ENCODE measurements around the gene CLCNKB. TPM values are rescaled to one million over a fixed set of nuclear protein-coding genes. Genes with fewer than 3 reads are reported as not detected.

The CLCNKB gene
- total and polyA plus RNA-seq, 2 of the 13 experiments (the other 11 are each of a cell fraction or from before 2014, with no cell fraction given): 0.04 TPM; not detected in 1

DNA sequence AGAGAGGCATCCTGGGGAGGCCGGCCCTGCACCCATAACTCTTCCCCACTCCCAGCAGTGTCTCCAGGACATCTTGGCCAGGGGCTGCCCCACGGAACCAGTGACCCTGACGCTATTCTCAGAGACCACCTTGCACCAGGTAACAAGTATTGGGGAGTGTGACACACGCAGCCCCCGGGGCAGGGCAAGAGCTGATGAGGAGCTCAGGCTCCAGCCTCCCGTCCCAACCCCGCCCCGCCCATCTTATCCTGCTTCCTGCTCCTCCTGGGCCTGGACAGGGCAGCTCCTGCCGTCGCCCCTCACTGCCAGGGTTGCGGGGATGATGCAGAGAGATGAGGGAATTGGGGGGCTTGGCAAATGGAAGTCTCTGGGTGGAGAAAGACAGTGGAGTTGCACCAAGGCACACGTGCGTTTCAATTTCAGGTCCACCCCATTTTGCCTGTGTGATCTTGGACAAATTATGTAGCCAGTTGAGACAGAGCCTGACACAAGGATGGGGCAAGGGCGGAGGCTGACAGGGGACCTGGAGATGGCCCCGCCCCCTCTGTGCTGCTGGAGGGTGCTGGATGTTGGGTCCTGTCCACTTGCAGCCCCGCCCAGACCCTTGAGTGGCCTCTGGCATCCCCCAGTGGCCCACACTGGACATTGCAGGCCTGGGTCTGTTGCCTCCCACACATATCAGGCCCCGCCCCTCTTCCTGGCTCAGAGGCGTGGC is 11.0 kb upstream of the CLCNKB start (continued):
- TF ChIP-seq, protein P1, sequence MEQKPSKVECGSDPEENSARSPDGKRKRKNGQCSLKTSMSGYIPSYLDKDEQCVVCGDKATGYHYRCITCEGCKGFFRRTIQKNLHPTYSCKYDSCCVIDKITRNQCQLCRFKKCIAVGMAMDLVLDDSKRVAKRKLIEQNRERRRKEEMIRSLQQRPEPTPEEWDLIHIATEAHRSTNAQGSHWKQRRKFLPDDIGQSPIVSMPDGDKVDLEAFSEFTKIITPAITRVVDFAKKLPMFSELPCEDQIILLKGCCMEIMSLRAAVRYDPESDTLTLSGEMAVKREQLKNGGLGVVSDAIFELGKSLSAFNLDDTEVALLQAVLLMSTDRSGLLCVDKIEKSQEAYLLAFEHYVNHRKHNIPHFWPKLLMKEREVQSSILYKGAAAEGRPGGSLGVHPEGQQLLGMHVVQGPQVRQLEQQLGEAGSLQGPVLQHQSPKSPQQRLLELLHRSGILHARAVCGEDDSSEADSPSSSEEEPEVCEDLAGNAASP (CRISPR knock-in tag; IDR thresholded peaks at IDR 0.05; ENCODE audit: borderline replicate concordance): 0 out of 2 replicates have a peak, but pooled peaks have one; percentile 39
- TF ChIP-seq ZNF747 (CRISPR knock-in tag; IDR thresholded peaks at IDR 0.05; ENCODE audit: borderline replicate concordance) (0 out of 2 replicates have a peak, but pooled peaks have one; percentile 39), ZBTB10 (CRISPR knock-in tag; IDR thresholded peaks at IDR 0.05; ENCODE audit: borderline replicate concordance) (no peak), ZNF761 (CRISPR knock-in tag; conservative IDR thresholded peaks at IDR 0.05) (no peak), GZF1 (CRISPR knock-in tag; IDR thresholded peaks at IDR 0.05) (no peak), ZNF224 (CRISPR knock-in tag; IDR thresholded peaks at IDR 0.05) (no peak), DNMT1 (CRISPR knock-in tag; IDR thresholded peaks at IDR 0.05) (no peak), SAP130 (CRISPR knock-in tag; IDR thresholded peaks at IDR 0.05; ENCODE audit: low read depth) (no peak), XBP1 (CRISPR knock-in tag; IDR thresholded peaks at IDR 0.05) (no peak), FOXA1 (IDR thresholded peaks at IDR 0.05) (no peak), FOXA1 (CRISPR knock-in tag; IDR thresholded peaks at IDR 0.05) (no peak), ZNF652 (CRISPR knock-in tag; IDR thresholded peaks at IDR 0.05; ENCODE audit: borderline replicate concordance, low read depth) (no peak), ZNF737 (CRISPR knock-in tag; IDR thresholded peaks at IDR 0.05; ENCODE audit: borderline replicate concordance) (no peak), ZNF460 (CRISPR knock-in tag; IDR thresholded peaks at IDR 0.05; ENCODE audit: borderline replicate concordance) (no peak), CTCF (CRISPR knock-in tag; IDR thresholded peaks at IDR 0.05) (peak; percentile 98), BATF2 (CRISPR knock-in tag; IDR thresholded peaks at IDR 0.05) (no peak), ZBTB7A (CRISPR knock-in tag; IDR thresholded peaks at IDR 0.05) (no peak; the same call in 1 of the 2 replicates), ARHGAP35 (CRISPR knock-in tag; IDR thresholded peaks at IDR 0.05; ENCODE audit: borderline replicate concordance) (no peak), DR1 (CRISPR knock-in tag; IDR thresholded peaks at IDR 0.05) (no peak), KDM1A (CRISPR knock-in tag; IDR thresholded peaks at IDR 0.05) (no peak), FOXO4 (CRISPR knock-in tag; conservative IDR thresholded peaks at IDR 0.05) (no peak)

Measured in HepG2 (cell line).